Activated CD4-positive, CD25-positive, alpha-beta regulatory T cell treated with anti-CD3 and anti-CD28 coated beads, Interleukin-2, amount 50 U/mL, for 24 hours (primary cell): ENCODE measurements around the gene PDGFRB.
A peak's percentile ranks its signal among the peaks of the same experiment; 100 is the strongest.

Experiments used
- ATAC-seq, 2 donors: fragments of 150-1000 bp; cut with Tn5 transposase; one replicate each; pipeline ENCODE4 v1.10.0; 2021; ENCODE audit warnings: mild to moderate bottlenecking in 1 of 2, moderate library complexity in 1 of 2

The PDGFRB gene

GRCh38 chr5:150162142-150162513 is 6.5 kb upstream of the PDGFRB start:
- ATAC-seq, result no peak

- peak; percentile 62 to 76 for ATAC-seq
These were observed 5.8 kb upstream of the PDGFRB start for GRCh38 chr5:150161242-150162141.

GRCh38 chr5:150160448-150161081 is 4.9 kb upstream of the PDGFRB start:
- no peak for ATAC-seq

GRCh38 chr5:150159741-150160179 is 4.1 kb upstream of the PDGFRB start:
- no peak for ATAC-seq

GRCh38 chr5:150159031-150159430 is 3.4 kb upstream of the PDGFRB start:
- no peak for ATAC-seq

GRCh38 chr5:150158170-150158949 is 2.7 kb upstream of the PDGFRB start:
- ATAC-seq, result no peak

GRCh38 chr5:150157168-150157567 is 1.5 kb upstream of the PDGFRB start:
- ATAC-seq, result no peak

- ATAC-seq, result no peak
These were observed 895 bp upstream of the PDGFRB start for GRCh38 chr5:150156540-150156939.

- ATAC-seq, result no peak
These were observed 353 bp upstream of the PDGFRB start for GRCh38 chr5:150156027-150156368.

GRCh38 chr5:150154618-150155128 is 972 bp downstream of the PDGFRB start:
- no peak for ATAC-seq

GRCh38 chr5:150153957-150154617 is 1.6 kb downstream of the PDGFRB start:
- no peak for ATAC-seq

GRCh38 chr5:150153483-150153882 is 2.2 kb downstream of the PDGFRB start:
- no peak for ATAC-seq

GRCh38 chr5:150152636-150153462 is 2.8 kb downstream of the PDGFRB start:
- ATAC-seq, result peak in 1 of 2 donors; percentile 18

GRCh38 chr5:150149618-150150017 is 6.0 kb downstream of the PDGFRB start:
- ATAC-seq, result no peak

GRCh38 chr5:150148117-150148927 is 7.3 kb downstream of the PDGFRB start:
- ATAC-seq, result no peak

- ATAC-seq, result no peak
These were observed 8.0 kb downstream of the PDGFRB start for GRCh38 chr5:150147670-150148069.

- no peak for ATAC-seq
These were observed 8.6 kb downstream of the PDGFRB start for GRCh38 chr5:150146862-150147601.

- no peak for ATAC-seq
These were observed 9.4 kb downstream of the PDGFRB start for GRCh38 chr5:150146235-150146634.

- no peak for ATAC-seq
These were observed 10.8 kb downstream of the PDGFRB start for GRCh38 chr5:150144879-150145278.

GRCh38 chr5:150144246-150144801 is 11.3 kb downstream of the PDGFRB start:
- ATAC-seq, result no peak
